Fibroblast of skin of left biceps (primary cell): ENCODE data around the gene FAN1.
A peak's percentile ranks its signal among the peaks of the same experiment; 100 is the strongest.

ENCODE experiments used
- DNase-seq, 2 experiments: peaks; one replicate each; pipeline ENCODE4 v3.0.0-alpha.2; 2013; ENCODE audit warnings: low read depth in 2 of 2

FAN1 gene

GRCh38 chr15:30956216-30957124, 52.8 kb downstream of the FAN1 start:
- no peak for DNase-seq

- no peak for DNase-seq
Observed at GRCh38 chr15:30958219-30958618, 54.5 kb downstream of the FAN1 start.

- no peak for DNase-seq
Observed at GRCh38 chr15:30962079-30962478, 58.4 kb downstream of the FAN1 start.

GRCh38 chr15:30962659-30963058, 58.9 kb downstream of the FAN1 start:
- no peak for DNase-seq

- no peak for DNase-seq
Observed at GRCh38 chr15:30963681-30964080, 60.0 kb downstream of the FAN1 start.

- no peak for DNase-seq
Observed at GRCh38 chr15:30969724-30970123, 66.0 kb downstream of the FAN1 start.

- DNase-seq: no peak
Observed at GRCh38 chr15:30973379-30973778, 69.7 kb downstream of the FAN1 start.

GRCh38 chr15:30974112-30974511, 70.4 kb downstream of the FAN1 start:
- no peak for DNase-seq

- no peak for DNase-seq
Observed at GRCh38 chr15:30978328-30978727, 74.6 kb downstream of the FAN1 start.

- DNase-seq: no peak
Observed at GRCh38 chr15:30979457-30979856, 75.7 kb downstream of the FAN1 start.

GRCh38 chr15:30984118-30984517, 80.4 kb downstream of the FAN1 start:
- no peak for DNase-seq

- no peak for DNase-seq
Observed at GRCh38 chr15:30984542-30984941, 80.8 kb downstream of the FAN1 start.

- DNase-seq: no peak
Observed at GRCh38 chr15:30985081-30985531, 81.4 kb downstream of the FAN1 start.

- DNase-seq: no peak
Observed at GRCh38 chr15:30990036-30990435, 86.3 kb downstream of the FAN1 start.

- DNase-seq: no peak
Observed at GRCh38 chr15:30990446-30991254, 86.9 kb downstream of the FAN1 start.

GRCh38 chr15:30991255-30992235, 87.8 kb downstream of the FAN1 start, which contains the start of gene MTMR10:
MTMR10 (minus strand) TSS chr15:30991628; CDS start chr15:30991506, 122 bp downstream.
- DNase-seq: peak; percentile 33 to 49

- no peak for DNase-seq
Observed at GRCh38 chr15:30992249-30992864, 88.6 kb downstream of the FAN1 start.
